GM19099 (cell line): ENCODE measurements around the gene PLA2G15.

Source experiments
- POLR2A ChIP-seq: IDR thresholded peaks from 3 replicates; pipeline ENCODE4 v1.6.1; 2011; ENCODE audit warnings: low read depth; ENCODE audit not compliant: insufficient read length; ENCODE audit errors: extremely low read depth

The PLA2G15 gene

GRCh38 chr16:68228652-68229051, 16.5 kb upstream of the PLA2G15 start:
- no peak for TF ChIP-seq POLR2A

GRCh38 chr16:68229431-68230175, 15.6 kb upstream of the PLA2G15 start:
- no peak for TF ChIP-seq POLR2A

GRCh38 chr16:68230176-68230571, 15.0 kb upstream of the PLA2G15 start:
- TF ChIP-seq POLR2A = no peak

GRCh38 chr16:68230956-68231355, 14.2 kb upstream of the PLA2G15 start:
- TF ChIP-seq POLR2A = no peak

GRCh38 chr16:68231384-68232136, 13.6 kb upstream of the PLA2G15 start:
- no peak for TF ChIP-seq POLR2A

- TF ChIP-seq POLR2A = no peak
Measured at GRCh38 chr16:68232335-68232734, 12.8 kb upstream of the PLA2G15 start.

- TF ChIP-seq POLR2A = no peak
Measured at GRCh38 chr16:68233085-68233834, 11.9 kb upstream of the PLA2G15 start.

GRCh38 chr16:68233835-68234187, 11.4 kb upstream of the PLA2G15 start:
- TF ChIP-seq POLR2A = no peak

- no peak for TF ChIP-seq POLR2A
Measured at GRCh38 chr16:68234188-68235107, 10.7 kb upstream of the PLA2G15 start.

- TF ChIP-seq POLR2A = no peak
Measured at GRCh38 chr16:68235108-68235886, 9.9 kb upstream of the PLA2G15 start.

GRCh38 chr16:68235887-68236136, 9.4 kb upstream of the PLA2G15 start, which contains the start of gene ESRP2:
ESRP2 (minus strand) TSS chr16:68236127; CDS start chr16:68236045, 82 bp downstream.
- no peak for TF ChIP-seq POLR2A

- TF ChIP-seq POLR2A = peak; percentile 39
Measured at GRCh38 chr16:68236137-68236825, 8.9 kb upstream of the PLA2G15 start.

- no peak for TF ChIP-seq POLR2A
Measured at GRCh38 chr16:68236826-68237242, 8.3 kb upstream of the PLA2G15 start.
